ENCODE results near the gene PRSS12.
"Not testable (repeated sequence)": the region's sequence is repeated elsewhere in the genome, so short reads cannot be mapped to it uniquely, and the experiment has no call there.

Gene PRSS12, protein sequence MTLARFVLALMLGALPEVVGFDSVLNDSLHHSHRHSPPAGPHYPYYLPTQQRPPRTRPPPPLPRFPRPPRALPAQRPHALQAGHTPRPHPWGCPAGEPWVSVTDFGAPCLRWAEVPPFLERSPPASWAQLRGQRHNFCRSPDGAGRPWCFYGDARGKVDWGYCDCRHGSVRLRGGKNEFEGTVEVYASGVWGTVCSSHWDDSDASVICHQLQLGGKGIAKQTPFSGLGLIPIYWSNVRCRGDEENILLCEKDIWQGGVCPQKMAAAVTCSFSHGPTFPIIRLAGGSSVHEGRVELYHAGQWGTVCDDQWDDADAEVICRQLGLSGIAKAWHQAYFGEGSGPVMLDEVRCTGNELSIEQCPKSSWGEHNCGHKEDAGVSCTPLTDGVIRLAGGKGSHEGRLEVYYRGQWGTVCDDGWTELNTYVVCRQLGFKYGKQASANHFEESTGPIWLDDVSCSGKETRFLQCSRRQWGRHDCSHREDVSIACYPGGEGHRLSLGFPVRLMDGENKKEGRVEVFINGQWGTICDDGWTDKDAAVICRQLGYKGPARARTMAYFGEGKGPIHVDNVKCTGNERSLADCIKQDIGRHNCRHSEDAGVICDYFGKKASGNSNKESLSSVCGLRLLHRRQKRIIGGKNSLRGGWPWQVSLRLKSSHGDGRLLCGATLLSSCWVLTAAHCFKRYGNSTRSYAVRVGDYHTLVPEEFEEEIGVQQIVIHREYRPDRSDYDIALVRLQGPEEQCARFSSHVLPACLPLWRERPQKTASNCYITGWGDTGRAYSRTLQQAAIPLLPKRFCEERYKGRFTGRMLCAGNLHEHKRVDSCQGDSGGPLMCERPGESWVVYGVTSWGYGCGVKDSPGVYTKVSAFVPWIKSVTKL

DNA sequence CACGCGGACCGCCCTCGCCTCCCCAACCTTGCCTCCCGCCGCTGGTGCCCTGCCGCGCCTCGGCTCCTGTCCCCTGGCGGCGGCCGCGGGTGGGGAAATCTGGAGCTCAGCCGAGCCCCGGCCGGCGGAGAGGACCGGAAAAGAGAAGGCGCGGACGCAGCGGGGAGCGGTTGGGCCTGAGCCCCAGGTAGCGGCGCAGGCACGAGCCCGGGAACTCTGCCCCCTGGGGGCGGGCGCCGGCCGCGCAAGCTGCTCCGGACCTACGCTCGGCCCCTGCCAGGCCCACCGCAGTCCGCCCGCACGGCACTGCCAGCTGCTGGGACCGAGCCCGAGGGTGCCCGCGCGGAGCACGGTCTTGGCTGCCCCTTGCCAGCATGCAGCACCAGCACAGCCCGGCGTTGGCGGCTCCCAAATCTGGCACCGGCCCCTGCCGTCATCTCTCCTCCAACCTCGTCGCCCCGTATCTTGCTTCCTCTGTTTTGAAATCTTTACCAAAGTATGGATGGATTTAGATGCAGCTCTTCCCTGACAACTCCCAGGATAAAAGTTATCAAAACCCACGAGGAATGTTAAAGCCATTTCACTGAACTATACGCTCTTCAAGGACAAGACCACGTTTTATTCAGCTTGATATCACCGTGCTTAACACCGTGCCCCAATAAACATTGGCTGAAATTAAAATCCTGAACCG, at the start of gene PRSS12:
TSS of gene PRSS12 (minus strand) at position 161 of the 691 bp plus-strand sequence. CDS start 283 bp downstream, outside the sequence.
- Histone ChIP-seq H3K79me2 (ENCODE audit: low read length) (no peaks in the 10 kb centered on the region), H3K4me1 (ENCODE audit: low read length) (no peaks in the 10 kb centered on the region), H3K36me3 (replicated peaks; ENCODE audit: low read depth, low read length) (no peaks in the 10 kb centered on the region), H3K9me3 (ENCODE audit: insufficient read depth, low read length) (no peaks in the 10 kb centered on the region), H2AFZ (ENCODE audit: low read depth, low read length) (no peak within 1 kb of the TSS), H3K9ac (ENCODE audit: low read length) (no peak within 1 kb of the TSS), H3K4me3 (ENCODE audit: low read length) (no peak within 1 kb of the TSS), H3K27ac (ENCODE audit: low read length) (no peak within 1 kb of the TSS), H3K4me2 (ENCODE audit: low read length) (no peak within 1 kb of the TSS), H3K27me3 (ENCODE audit: low read depth, low read length) (no peaks in the 10 kb centered on the region), H4K20me1 (ENCODE audit: insufficient read depth, low read length) (no peaks in the 10 kb centered on the region)
- TF ChIP-seq, protein P1, sequence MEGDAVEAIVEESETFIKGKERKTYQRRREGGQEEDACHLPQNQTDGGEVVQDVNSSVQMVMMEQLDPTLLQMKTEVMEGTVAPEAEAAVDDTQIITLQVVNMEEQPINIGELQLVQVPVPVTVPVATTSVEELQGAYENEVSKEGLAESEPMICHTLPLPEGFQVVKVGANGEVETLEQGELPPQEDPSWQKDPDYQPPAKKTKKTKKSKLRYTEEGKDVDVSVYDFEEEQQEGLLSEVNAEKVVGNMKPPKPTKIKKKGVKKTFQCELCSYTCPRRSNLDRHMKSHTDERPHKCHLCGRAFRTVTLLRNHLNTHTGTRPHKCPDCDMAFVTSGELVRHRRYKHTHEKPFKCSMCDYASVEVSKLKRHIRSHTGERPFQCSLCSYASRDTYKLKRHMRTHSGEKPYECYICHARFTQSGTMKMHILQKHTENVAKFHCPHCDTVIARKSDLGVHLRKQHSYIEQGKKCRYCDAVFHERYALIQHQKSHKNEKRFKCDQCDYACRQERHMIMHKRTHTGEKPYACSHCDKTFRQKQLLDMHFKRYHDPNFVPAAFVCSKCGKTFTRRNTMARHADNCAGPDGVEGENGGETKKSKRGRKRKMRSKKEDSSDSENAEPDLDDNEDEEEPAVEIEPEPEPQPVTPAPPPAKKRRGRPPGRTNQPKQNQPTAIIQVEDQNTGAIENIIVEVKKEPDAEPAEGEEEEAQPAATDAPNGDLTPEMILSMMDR (IDR thresholded peaks at IDR 0.05; ENCODE audit: low read depth, low read length): no peak
- TF ChIP-seq EZH2phosphoT487 (IDR thresholded peaks at IDR 0.05; ENCODE audit: low read depth): no peak

DNA sequence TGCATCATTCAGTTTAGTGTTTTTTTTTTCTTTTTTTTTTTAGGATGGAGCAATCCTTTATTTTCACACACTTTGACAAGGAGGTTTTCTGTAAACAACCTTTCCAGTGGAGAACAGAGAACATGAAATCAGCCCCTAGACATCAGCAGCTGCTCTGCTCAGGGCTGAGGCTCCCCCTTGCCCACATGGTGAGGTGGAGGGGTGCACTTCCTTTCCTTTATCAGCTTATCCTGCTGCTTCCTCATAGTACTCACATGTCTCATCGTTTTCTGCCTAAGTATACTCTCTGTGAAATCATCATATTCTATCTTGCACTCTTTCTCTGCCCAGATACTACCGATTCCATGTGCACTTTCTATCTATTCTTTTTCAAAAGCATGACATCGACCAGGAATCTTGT, 47.6 kb upstream of the PRSS12 start:
- Histone ChIP-seq H3K79me2 (ENCODE audit: low read length) (no peaks in the 10 kb centered on the region), H2AFZ (ENCODE audit: low read depth, low read length) (no peak overlapping the region), H3K27ac (ENCODE audit: low read length) (no peak overlapping the region), H4K20me1 (ENCODE audit: insufficient read depth, low read length) (no peaks in the 10 kb centered on the region), H3K4me3 (ENCODE audit: low read length) (no peak overlapping the region), H3K36me3 (replicated peaks; ENCODE audit: low read depth, low read length) (no peaks in the 10 kb centered on the region), H3K9ac (ENCODE audit: low read length) (no peak overlapping the region), H3K9me3 (ENCODE audit: insufficient read depth, low read length) (no peaks in the 10 kb centered on the region), H3K27me3 (ENCODE audit: low read depth, low read length) (no peaks in the 10 kb centered on the region), H3K4me1 (ENCODE audit: low read length) (peaks cover 24% of the 10 kb centered on the region), H3K4me2 (ENCODE audit: low read length) (no peak overlapping the region)
- no peak for TF ChIP-seq EZH2phosphoT487 (IDR thresholded peaks at IDR 0.05; ENCODE audit: low read depth)
- TF ChIP-seq, protein P1 (IDR thresholded peaks at IDR 0.05; ENCODE audit: low read depth, low read length): no peak

DNA sequence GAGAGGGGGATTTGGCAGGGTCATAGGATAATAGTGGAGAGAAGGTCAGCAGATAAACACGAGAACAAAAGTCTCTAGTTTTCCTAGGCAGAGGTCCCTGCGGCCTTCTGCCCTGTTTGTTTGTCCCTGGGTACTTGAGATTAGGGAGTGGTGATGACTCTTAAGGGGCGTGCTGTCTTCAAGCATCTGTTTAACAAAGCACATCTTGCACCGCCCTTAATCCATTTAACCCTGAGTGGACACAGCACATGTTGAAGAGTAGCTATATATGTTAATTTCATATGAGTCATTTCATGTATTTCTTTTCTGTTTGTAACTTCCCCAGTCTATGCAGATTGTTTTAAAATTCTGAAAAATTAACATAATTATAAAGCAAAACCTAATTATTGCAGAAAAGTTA, 47.1 kb upstream of the PRSS12 start:
- H3K27ac ChIP-seq (ENCODE audit: low read length); H4K20me1 ChIP-seq (ENCODE audit: insufficient read depth, low read length); H3K4me3 ChIP-seq (ENCODE audit: low read length); H3K9ac ChIP-seq (ENCODE audit: low read length); H3K79me2 ChIP-seq (ENCODE audit: low read length); H3K9me3 ChIP-seq (ENCODE audit: insufficient read depth, low read length); H2AFZ ChIP-seq (ENCODE audit: low read depth, low read length); H3K36me3 ChIP-seq (replicated peaks; ENCODE audit: low read depth, low read length); H3K4me2 ChIP-seq (ENCODE audit: low read length); H3K27me3 ChIP-seq (ENCODE audit: low read depth, low read length): not testable (repeated sequence)
- H3K4me1 ChIP-seq (ENCODE audit: low read length): peaks cover 24% of the 10 kb centered on the region

DNA sequence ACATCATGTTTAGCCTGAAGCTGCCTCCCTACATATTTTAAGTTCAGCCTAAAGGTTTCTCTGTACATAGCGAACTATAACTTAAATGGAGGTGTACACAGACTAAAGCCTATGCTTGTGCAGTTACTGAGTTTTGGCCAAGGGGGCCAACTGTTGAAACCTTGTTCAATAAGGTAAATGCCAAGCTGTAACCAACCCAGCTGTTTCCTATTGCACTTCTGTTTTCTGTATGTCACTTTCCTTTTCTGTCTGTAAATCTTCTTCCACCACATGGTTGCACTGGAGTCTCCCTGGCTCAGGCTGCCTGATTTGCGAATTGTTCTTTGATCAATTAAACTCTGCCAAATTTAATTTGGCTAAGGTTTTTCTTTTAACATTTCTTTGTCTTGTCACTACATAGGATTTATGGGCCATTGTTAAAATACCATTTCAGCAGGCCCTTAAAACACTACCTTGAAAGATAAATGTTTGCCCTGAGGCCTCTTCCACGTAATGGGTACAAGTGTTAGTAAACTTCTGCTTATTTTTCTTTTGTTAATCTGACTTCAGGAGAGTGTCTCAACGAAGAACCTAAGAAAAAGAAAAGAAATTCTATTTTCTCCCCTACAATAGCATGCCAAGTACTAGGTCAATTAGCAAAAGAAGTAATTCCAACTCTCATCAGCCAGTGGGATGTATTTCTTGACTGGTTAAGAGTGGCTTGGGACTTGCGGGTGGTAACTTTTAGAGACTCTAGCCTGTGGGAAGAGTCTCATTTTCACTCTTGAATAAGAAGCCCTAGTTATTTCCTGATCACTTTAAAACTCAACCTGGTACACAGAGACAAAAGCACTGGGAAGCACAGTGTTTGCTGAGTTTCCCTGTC, 45.7 kb upstream of the PRSS12 start:
- Histone ChIP-seq H3K36me3 (replicated peaks; ENCODE audit: low read depth, low read length) (no peaks in the 10 kb centered on the region), H3K27ac (ENCODE audit: low read length) (peak overlapping the region; percentile 3; the same call in 1 of the 2 replicates), H3K4me3 (ENCODE audit: low read length) (no peak overlapping the region), H3K9ac (ENCODE audit: low read length) (no peak overlapping the region), H3K4me1 (ENCODE audit: low read length) (peaks cover 24% of the 10 kb centered on the region), H2AFZ (ENCODE audit: low read depth, low read length) (peak overlapping the region; percentile 62), H3K4me2 (ENCODE audit: low read length) (no peak overlapping the region), H3K9me3 (ENCODE audit: insufficient read depth, low read length) (no peaks in the 10 kb centered on the region), H4K20me1 (ENCODE audit: insufficient read depth, low read length) (no peaks in the 10 kb centered on the region), H3K27me3 (ENCODE audit: low read depth, low read length) (no peaks in the 10 kb centered on the region), H3K79me2 (ENCODE audit: low read length) (no peaks in the 10 kb centered on the region)
- TF ChIP-seq, protein P1 (IDR thresholded peaks at IDR 0.05; ENCODE audit: low read depth, low read length): no peak
